GM21390 (cell line): ENCODE measurements around the gene LRMDA.

ENCODE experiments used
- ATAC-seq: cut with Tn5 transposase; IDR thresholded peaks from one replicate; pipeline ENCODE4 v1.9.1; 2021; ENCODE audit not compliant: unreplicated experiment

The LRMDA gene

DNA sequence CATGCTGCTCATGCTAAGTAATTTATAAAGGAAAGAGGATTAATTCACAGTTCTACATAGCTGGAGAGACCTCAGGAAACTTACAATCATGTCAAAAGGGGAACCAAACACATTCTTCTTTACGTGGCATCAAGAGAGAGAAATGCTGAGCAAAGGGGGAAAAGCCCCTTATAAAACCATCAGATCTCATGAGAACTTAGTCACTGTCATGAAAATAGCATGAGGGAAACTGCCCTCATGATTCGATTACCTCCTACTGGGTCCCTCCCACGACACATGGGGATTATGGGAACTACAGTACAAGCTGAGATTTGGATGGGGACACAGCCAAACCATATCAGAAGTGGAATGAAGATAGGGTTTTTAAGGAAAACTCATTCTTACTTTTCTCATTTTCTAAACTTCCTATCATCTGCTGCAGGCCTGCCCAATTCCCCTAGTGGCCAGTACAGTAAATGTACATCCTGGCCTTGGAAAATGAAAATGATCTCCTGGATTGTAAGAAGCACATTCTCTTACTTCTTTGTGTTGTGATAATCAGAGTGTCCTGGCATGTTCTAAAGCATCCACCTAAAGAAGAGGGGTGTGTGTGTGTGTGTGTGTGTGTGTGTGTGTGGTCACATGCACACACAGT is 421.5 kb downstream of the LRMDA start:
- ATAC-seq, result no peak

DNA sequence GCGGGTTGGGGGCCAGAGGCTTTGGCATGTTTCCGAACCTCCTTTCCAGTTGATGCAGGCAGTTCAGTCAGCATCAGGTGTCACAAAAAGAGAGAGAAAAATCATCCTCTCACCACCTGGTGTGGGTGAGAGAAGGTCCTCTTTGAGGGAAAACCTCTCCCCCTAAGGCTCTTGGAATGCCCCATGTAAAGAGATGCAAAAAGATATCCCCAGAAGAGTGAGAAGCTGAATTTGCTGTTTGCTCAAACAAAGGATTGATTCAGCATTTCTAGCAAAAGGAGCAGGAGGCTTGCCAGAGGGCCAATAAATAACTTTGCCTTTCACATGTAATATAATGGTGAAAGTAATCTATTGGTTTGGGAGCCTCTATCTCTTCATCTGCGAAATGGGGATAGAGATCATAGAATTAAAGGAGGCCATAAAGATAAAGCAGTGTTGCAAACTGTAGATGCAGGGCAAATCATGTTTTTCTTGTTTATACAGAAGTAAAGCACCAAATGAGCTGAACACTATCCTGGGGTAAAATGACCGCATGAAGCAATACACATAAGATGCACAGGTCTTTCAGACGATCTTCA is 425.9 kb downstream of the LRMDA start:
- no peak for ATAC-seq

DNA sequence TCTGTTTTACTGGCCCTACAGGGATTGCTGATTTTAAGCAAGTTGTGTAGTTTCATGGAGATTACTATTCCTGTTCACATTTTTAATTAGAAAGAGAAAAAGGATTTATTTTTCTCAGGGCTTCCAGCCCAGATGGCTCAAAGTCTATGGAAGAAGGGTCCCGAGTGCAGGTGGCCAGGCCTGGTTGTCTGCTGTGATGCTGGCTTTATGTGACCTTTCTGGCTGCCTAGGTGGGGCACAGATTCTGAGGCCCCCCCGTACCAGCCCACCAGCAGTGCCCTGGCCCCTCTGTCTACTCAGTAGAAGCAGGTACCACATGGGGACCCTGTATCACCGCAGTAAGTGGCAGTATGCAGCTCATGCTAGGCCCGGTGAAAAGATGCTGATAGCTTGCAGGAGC is 426.5 kb downstream of the LRMDA start:
- ATAC-seq, result no peak

DNA sequence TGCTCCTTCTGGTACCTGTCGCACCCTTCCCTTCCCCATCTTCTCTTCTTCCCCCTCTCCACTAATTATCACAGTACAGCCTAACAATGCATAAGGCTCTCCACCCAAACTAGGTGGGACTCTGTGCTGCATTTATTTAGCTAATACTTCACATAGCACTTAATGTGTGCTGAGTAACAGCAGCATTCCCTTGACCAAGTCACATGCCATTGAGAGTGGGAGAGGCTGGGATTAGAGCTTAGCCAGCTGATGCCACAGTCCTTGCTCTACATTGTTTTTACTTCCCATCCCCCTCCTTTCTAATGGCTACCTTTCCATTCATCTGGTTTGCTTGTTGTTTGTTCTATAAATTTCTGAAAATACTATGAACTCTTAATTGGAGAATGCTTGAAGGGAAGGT is 426.9 kb downstream of the LRMDA start:
- ATAC-seq, result no peak

DNA sequence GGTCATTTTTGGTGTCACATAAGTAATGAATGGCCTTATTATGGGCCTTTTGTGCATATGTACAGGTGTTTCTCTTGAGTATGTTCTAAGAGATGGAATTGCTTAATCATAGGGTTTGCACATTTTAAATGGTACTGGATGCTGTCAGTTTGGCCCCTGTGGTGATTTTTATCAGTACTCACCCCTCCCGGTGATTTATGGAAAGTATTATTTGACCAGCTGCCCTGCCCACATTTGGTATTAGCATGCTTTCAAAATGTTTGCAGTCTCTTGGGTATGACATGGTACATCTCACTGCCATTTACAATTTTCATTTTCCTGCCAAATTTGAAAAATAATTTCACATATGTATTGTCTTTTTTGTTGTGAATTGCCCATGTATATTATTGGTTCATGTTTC is 427.7 kb downstream of the LRMDA start:
- ATAC-seq, result no peak

DNA sequence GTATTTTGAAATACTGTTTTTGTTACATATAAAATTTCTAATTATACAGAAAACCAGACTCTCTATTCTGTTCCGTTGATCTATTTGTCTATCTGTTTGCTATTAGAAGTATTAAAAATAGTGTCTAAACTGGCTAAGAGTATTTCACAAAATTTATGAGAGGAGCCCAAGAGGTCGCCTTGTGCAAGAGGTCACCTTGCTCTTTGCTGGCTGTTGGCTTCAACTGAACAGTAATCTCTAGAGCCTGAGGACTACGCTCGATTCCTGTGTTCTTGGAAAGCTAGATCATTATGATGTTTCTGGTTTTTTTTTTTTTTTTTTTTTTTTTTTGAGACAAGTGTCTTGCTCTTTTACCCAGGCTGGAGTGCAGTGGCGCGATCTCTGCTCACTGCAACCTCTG is 428.6 kb downstream of the LRMDA start:
- no peak for ATAC-seq

DNA sequence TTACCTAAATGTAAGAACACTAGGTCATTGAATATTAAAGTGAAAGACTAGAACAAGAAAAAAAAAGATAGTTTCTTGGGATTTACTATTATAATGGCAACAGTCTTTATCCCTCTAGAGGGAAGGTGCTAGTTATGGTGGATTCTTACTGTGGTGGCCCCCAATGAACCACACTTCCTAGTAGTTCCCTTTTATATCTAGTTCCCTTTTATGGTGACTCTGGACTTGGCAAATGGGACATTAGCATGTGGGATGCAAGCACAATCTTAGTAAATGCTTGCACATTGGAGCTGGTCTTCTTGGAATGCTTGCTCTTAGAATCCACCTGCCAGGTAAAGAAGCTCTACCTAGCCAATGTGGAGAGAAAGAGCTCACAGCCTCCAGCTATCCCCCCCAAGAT is 430.2 kb downstream of the LRMDA start:
- ATAC-seq, result no peak

DNA sequence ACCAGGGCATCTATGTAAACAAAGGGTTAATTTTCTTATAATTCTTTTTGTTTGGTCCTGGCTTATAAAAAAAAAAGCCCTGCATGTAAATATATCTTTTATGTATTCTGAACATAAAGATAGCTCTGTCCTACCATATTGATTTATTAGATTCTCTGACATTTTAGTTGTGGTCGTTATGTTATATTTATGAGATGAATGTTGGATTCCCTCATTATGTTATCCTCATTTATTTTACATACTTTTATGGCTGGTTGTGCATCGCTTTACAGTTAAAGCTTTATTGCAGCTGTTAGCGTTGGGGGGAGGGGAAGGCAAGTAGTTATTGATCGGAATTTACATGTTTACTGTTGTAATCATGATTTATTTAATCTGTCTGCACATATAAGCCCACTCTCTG is 431.5 kb downstream of the LRMDA start:
- ATAC-seq, result no peak

DNA sequence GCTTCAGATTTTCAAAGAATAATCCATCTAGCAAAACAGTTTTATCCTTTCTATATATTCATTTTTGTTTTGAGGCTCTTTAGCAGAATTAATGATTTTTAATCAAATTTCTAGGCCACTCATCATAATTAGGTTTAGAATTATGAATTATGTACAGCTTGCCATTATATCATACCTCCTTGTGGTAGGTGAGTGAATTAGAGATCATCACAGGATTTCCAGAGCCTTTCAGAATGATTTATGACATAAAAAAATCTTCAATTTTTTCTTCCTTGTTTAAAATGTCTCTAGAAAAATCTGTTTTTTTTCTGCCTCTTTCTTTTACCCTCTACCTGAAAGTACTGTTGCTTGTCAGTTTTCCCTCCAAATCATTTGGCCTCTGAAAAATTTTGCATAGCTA is 433.3 kb downstream of the LRMDA start:
- ATAC-seq, result no peak

DNA sequence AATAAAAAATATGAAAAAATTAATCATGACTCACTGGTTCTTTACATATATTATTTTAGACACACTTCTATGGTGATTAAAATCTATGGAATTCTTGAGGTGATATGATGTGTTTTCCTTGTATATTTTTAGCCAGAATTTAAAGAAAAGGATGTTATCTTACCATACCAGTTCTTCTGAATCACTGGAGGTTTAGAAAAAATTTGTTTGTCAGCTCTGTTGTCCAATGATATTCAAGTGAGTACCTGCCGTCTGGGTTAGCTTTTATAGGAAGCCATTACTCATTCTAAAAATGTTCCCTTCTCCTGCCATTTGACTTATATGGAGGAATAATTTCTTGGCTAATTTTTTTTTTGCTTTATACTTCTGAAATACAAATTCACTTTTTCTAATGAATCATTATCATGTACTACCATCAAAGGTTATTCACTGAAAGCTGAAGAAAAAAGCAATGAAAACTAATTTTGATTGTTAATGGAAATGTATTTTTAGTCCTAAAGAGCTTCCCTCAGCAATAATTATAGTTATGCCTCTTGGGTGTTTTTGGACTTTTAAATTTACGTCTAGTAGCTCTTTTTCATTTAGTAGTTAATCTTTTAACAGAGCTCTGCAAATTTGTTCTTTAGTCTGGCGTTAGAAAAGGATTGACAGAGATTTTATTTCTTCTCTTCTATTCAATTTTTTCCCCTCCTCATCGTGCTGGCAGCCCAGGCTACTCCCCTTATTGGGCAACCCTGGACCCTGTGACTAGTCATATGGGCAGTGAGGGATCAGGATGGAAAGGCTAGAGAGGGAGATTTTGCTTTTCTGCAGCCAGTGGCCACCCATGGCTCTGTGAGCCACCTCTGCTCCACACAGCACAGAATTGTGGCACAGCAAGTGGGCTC is 434.2 kb downstream of the LRMDA start:
- ATAC-seq, result no peak

DNA sequence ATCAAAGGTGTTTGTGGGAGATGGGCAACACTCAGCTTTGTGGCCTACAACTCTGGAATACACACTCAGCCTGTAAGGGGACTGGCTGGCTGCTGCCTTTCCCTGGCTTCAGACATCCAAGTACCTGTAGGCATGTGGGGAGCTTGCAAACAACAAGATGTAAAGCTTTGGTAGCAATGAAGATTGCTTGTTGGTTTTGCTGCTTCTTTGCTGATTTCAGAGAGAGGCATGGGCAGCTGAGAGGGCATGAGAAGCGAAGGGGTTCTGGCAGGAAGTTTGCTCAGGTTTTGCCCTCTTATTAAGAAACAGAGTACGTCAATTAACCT is 434.8 kb downstream of the LRMDA start:
- no peak for ATAC-seq

DNA sequence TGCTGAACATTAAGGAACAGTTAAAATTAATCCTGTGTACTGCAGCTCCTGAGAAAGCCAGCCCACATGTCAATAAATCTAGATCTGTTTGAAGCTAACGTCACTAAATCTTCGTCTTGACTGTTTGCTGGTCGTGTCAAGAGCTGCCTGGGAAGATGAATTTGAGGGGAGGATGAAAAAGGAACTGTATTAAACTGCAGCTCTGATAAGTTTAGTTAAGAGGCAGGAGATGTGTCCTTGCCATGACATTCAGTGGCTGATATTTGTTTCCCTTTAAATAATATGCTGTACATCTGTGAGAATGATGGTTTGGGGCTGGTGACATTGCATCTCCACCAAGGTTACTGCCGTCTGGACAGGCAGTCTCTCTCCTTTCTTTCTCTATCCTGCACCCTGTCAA is 435.3 kb downstream of the LRMDA start:
- no peak for ATAC-seq

DNA sequence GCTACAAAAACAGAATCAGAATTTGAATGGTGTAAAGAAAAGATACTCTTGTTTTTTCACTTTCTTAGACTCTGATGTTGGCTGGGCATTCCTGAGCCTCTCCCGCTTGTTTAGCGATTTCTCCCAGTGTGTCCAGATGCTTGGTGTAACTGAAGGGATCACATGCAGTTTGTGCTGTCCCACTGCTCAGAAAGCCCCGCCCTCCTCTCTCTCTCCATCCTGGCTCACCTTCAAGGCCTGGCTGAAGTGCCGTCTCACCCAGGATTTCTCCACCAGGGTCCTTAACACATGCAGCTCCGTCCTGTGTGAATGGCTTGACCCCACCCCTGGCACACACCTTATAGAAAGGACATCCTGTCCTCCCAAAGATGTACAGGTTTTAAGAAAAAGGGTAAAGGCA is 437.1 kb downstream of the LRMDA start:
- no peak for ATAC-seq

DNA sequence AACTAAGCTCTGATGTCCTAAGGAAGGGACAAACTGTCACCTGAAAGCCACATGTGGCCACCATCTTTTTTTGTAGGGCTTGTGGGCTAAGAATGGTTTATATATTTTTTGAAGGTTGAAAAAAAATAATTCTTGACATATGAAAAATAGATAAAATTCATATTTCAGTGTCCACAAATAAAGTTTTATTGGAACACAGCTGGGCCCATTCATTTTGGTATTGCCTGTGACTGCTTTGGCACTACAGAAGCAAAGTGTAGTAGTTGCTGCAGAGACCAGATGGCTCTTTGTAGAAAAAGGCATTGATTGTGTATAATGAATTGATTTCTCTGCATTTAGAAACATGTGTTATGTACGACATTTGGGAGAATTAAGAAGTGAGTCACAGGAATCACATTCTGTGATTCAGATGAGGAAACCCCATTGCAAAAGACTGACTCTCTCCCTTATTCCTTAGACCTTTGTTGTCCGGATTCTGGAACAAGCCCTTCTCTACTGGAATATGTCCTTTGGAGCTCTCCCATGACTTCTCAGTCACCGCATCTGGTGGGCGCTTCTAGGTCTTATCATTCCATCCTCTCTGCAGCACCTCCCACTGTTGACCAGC is 438.7 kb downstream of the LRMDA start:
- no peak for ATAC-seq

DNA sequence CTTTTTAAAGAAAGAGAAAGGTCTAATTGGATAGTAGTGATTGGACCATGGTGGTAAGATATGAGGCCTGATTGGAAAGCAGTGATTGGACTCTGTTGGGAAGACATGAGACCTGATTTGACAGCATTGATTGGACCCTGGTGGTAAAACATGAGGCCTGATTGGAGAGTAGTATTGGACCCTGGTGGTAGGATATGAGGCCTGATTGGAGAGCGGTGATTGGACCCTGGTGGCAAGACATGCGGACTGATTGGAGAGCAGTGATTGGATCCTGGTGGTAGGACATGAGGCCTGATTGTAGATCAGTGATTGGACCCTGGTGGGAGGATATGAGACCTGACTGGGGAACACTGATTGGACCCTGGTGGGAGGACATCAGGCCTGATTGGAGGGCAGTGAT is 444.3 kb downstream of the LRMDA start:
- ATAC-seq, result no peak

DNA sequence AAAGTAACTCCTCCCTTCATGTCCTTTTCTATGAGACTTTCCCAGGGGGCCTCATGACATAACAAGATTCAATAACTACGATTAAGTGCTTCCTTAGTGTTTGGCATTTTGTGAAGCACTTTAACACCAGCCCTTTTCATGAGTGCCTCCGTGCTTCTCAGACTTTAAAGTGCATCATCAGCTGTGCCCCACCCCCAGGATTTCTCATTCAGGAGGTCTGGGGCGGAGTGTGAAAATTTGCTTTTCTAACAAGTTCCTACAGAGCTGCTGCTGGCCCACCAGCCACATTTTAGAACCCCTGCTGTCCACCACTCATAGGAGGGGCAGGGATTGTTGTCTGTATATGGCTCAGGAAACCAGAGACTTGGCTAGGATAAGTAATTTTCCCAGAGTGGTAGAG is 445.3 kb downstream of the LRMDA start:
- ATAC-seq, result no peak

DNA sequence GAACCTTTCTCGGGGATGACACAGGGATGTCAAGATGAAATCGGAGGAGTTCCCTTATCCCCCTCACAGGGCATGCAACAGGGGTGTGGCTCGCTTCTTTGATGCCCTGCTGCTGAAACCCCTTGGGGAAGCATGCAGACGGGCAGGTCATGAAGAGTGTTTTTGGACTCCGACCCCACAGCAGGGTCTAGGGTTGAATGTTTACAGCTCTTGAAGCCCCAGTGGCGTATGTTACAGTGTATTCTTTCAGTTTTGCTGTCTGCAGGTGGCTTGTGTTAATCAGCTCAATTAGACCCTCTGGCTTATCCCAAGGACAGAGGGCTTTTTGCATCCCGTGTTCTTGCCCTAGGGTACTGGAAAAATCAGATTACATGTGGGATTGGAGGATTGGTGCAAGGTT is 446.5 kb downstream of the LRMDA start:
- no peak for ATAC-seq

DNA sequence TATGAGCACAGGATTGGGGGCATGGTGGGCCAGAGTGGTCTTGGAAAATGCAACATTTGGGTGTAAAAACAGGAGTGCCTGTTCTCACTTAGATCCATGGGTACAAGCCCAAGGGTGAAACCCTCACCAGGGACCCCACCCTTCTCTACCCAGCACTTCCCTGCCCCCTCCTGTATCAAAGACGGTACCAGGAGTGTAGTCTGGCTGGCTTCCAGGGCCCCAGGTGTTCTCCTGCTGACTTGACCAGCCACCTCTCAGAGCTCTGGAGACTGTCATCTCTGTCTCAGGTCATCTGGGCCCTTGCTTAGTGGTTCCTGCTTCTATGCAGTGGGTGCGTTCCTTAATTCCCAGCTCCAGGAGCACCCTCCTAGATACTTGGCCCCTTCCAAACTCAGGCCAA is 447.2 kb downstream of the LRMDA start:
- no peak for ATAC-seq

DNA sequence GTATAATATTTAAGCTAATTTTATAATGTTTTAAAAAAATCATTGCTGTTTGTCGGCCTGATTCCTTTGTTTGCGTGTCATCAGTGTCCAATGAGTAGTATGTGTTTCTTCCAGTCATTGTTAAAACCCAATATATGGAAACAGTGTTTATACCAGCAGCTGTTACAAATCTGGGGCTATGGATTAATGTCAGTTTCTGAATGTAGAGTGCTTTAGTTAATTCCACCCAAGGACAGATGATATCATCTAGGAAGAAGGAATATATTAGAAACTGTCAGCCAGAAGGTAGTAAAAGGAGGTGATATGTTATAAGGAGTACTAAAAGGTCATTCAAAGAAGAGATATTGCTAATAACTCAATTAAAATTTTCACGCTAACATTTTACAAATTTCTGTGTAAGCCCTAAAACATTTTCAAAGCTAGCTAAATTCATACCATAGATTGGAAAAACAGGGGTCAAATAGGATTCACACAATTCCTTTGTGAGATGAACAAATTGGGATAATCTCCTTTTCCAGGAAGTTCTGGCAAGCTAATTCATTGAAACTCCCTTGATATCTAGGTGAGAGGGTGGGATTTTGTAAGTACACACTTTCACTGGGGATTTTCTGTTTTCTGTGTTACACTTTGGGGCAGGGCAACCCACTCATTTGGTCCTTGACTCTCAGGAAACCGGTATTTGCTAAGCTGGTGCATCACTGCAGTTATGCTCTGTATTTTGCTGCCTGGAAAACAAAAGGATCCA is 448.8 kb downstream of the LRMDA start:
- no peak for ATAC-seq

DNA sequence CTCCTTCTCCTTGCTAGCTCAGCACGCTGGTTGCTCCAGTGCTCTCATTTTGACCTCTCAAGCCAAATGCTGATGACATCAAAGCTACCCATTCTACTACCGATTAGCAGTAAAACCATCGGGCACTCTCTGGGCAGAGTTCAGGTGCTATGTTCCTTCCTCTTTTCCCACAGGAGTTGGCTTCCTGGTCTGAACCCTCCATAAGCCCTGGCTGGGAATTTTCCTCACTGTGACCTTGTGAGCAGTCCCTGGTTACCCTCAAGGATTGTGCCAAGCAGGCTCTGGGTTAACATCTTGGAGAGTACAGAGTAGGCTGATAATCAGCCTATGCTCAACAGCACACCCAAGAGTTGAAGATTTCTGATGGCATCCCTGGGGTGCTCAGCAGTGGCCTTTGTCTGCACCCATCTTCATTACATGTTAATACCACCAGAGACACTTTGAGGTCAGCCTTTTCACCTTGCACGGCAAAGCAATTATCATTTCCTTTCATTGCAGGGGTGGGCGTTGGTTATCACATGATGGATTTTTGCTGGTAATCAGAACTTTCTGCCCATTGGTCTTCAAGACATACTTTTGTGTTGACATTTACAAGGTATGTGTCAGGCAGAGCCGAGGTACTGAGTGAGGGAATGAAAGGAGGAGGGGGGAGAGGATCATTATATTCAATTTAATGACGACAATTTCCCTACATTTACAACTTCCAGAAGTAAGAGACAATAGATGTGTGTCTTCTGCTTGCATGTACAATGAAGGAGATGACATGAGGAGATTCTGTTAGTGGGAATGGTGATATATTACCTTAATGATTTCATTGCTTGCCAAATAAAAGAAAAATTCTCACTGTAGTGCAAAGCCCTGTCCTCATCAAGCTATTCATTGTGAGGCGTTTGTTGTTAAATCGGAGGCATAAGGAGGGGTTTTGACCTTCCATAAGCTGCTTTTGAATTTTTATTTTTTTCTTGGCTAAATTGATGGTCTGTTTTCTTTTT is 452.0 kb downstream of the LRMDA start:
- ATAC-seq, result no peak
